Mesothelial cell of epicardium (in vitro differentiated cells): ENCODE results near the gene TRPM7. TPM values are rescaled to one million over a fixed set of nuclear protein-coding genes. Genes with fewer than 3 reads are reported as not detected.

Experiments
- DNase-seq, 2 experiments: peaks; one replicate each; pipeline ENCODE4 v3.0.0; 2021; ENCODE audit warnings: low spot score in 2 of 2; ENCODE audit not compliant: unreplicated experiment in 2 of 2
- H3K27ac Mint-ChIP-seq: 2 replicates; pipeline ENCODE4 v1.8.0; 2021; ENCODE audit warnings: mixed read lengths
- H3K27me3 Mint-ChIP-seq: 2 replicates; pipeline ENCODE4 v1.8.0; 2021; ENCODE audit warnings: low read depth, mixed read lengths
- H3K36me3 Mint-ChIP-seq: 2 replicates; pipeline ENCODE4 v1.8.0; 2021; ENCODE audit warnings: mixed read lengths
- H3K4me1 Mint-ChIP-seq: 2 replicates; pipeline ENCODE4 v1.8.0; 2021; ENCODE audit warnings: mixed read lengths
- H3K4me3 Mint-ChIP-seq: 2 replicates; pipeline ENCODE4 v1.8.0; 2021; ENCODE audit warnings: mild to moderate bottlenecking, moderate library complexity, mixed read lengths
- H3K9me3 Mint-ChIP-seq: 2 replicates; pipeline ENCODE4 v1.8.0; 2021; ENCODE audit warnings: mixed read lengths
- total RNA-seq: library from RNA; stranded (reverse); gene quantifications from 3 replicates; pipeline ENCODE4 v1.2.1, GENCODE V29; 2021
- TF ChIP-seq, protein P1 (sequence below): fragments of 200-600 bp; sonication (generic); IDR thresholded peaks from one replicate; pipeline ENCODE4 v1.5.0; 2021; ENCODE audit warnings: antibody characterized with exemption; ENCODE audit not compliant: unreplicated experiment

TRPM7 gene
- total RNA-seq, 1 donor from 2014 or later: 50.4 TPM

DNA sequence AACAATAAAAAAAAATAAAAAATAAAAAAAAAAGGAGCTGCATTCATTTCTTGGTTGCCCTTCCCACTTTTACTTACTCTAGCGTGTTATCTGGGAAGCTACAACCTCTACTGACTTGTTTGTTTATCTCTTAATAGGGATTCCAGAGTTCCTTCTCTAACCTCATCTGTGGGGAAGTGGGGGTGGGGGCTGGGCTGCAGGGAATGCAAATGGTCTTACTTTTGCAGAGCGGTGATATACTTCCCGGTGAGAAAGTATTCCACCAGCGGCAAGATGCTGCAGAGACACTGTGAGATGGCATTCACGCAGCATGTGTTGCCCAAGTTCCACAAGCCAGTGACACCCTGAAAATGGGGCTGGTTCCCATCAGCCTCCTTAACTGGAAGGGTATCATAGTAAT lies 142.2 kb downstream of the TRPM7 start:
- Mint-ChIP-seq H3K4me1 (peaks cover 21% of the 10 kb centered on the region), H3K4me3 (no peak overlapping the region), H3K27me3 (peaks cover 5% of the 10 kb centered on the region), H3K9me3 (no peaks in the 10 kb centered on the region), H3K27ac (no peak overlapping the region), H3K36me3 (no peaks in the 10 kb centered on the region)
- DNase-seq: no peak
- TF ChIP-seq, protein P1, sequence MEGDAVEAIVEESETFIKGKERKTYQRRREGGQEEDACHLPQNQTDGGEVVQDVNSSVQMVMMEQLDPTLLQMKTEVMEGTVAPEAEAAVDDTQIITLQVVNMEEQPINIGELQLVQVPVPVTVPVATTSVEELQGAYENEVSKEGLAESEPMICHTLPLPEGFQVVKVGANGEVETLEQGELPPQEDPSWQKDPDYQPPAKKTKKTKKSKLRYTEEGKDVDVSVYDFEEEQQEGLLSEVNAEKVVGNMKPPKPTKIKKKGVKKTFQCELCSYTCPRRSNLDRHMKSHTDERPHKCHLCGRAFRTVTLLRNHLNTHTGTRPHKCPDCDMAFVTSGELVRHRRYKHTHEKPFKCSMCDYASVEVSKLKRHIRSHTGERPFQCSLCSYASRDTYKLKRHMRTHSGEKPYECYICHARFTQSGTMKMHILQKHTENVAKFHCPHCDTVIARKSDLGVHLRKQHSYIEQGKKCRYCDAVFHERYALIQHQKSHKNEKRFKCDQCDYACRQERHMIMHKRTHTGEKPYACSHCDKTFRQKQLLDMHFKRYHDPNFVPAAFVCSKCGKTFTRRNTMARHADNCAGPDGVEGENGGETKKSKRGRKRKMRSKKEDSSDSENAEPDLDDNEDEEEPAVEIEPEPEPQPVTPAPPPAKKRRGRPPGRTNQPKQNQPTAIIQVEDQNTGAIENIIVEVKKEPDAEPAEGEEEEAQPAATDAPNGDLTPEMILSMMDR: no peak

DNA sequence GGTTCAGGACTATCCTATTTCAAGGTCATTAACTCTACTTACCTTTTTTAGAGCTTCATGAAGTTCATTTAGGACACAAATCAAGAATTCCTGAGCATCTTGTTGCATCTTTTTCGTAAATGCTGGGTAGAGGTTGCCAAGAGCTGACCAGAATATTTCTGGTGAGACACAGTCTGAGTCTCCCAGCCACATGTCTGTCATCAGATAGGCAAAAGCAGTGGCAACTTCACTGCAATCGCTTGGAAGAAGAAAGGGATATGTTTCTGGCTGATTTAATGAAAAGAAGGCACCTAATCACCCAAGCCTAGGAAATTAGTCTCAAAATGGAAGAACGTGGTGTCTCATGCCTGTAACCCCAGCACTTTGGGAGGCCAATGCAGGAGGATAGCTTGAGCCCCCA lies 143.0 kb downstream of the TRPM7 start:
- H3K4me3 Mint-ChIP-seq: no peak overlapping the region
- H3K9me3 Mint-ChIP-seq: no peaks in the 10 kb centered on the region
- DNase-seq: no peak
- TF ChIP-seq, protein P1: no peak
- no peaks in the 10 kb centered on the region for H3K36me3 Mint-ChIP-seq
- no peak overlapping the region for H3K27ac Mint-ChIP-seq
- H3K4me1 Mint-ChIP-seq: peaks cover 21% of the 10 kb centered on the region
- peaks cover 5% of the 10 kb centered on the region for H3K27me3 Mint-ChIP-seq

DNA sequence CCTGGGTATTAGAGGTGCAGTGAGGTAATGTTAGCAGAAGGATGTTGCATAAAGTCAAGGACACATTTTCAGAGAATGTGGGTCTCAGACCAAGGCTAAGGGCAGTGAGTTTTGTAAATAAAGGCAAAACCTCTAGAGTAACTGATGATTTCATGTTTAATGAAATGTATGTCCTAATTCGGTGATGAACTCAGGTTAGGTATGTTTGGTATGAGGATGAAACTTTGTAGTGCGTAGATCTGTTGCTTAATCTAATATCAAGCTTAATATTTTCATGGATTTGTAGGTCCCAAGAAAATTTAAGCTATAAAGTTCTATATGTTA lies 143.7 kb downstream of the TRPM7 start:
- no peaks in the 10 kb centered on the region for H3K36me3 Mint-ChIP-seq
- H3K27ac Mint-ChIP-seq: peak overlapping the region; percentile 26
- DNase-seq: no peak
- TF ChIP-seq, protein P1: no peak
- H3K4me3 Mint-ChIP-seq: no peak overlapping the region
- no peaks in the 10 kb centered on the region for H3K9me3 Mint-ChIP-seq
- H3K27me3 Mint-ChIP-seq: peaks cover 5% of the 10 kb centered on the region
- peaks cover 21% of the 10 kb centered on the region for H3K4me1 Mint-ChIP-seq

DNA sequence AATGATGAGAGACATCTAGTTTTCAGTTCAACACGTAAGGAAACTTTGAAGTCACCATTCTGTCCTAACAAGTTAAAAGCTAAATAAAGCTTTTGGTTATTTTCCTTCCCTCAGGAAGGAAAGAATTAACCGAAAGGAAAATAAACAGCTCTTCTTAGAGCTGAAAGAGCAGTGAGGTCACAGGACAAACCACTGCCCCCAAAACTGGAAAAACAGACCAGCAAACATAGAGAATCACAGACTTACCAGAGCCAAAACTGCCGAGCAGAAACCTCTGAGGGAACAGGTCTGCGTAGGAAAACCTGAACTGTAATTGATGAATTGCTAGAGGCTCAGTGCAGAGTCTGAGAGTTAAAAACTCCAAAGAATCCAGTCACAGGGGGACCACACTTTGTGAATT lies 154.8 kb downstream of the TRPM7 start:
- no peak overlapping the region for H3K4me3 Mint-ChIP-seq
- TF ChIP-seq, protein P1: no peak
- no peaks in the 10 kb centered on the region for H3K4me1 Mint-ChIP-seq
- H3K27me3 Mint-ChIP-seq: no peaks in the 10 kb centered on the region
- no peak overlapping the region for H3K27ac Mint-ChIP-seq
- DNase-seq: no peak
- peaks cover 6% of the 10 kb centered on the region for H3K9me3 Mint-ChIP-seq
- peaks cover 7% of the 10 kb centered on the region for H3K36me3 Mint-ChIP-seq

DNA sequence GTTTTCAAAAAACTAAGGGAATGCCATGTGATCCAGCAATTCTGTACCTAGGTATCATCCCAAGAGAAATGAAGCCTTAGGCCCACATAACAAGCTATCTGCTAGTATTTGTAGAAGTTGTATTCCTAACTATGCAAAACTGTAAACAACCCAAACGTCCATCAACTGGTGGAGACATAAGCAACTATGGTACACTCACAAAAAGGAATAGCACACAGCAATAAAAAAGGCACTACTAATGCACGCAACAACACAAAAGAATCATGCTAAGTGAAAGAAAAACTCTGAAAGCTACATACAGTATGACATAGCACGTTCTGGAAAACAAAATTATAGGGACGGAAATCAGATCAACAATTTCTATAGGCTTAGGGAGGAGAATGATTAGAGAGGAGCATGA lies 155.4 kb downstream of the TRPM7 start:
- Mint-ChIP-seq H3K27me3 (no peaks in the 10 kb centered on the region), H3K4me3 (no peak overlapping the region), H3K27ac (no peak overlapping the region), H3K9me3 (peaks cover 6% of the 10 kb centered on the region), H3K4me1 (no peaks in the 10 kb centered on the region), H3K36me3 (peaks cover 7% of the 10 kb centered on the region)
- TF ChIP-seq, protein P1: no peak
- DNase-seq: no peak

DNA sequence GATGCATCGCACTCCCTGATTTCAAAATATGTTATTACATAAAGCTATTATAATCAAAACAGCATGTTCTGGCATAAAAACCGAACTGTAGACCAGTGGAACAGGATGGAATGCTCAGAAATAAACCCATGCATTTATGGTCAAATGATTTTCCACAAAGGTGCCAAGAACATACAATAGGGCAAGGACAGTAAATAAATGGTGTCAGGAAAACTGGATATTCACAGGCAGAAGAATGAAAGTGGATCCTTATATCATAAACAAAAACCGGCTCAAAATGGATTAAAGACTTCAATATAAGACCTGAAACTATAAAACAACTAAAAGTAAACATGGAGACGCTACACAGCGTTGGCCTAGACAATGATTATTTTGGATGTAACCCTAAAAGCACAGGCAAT lies 162.7 kb downstream of the TRPM7 start:
- Mint-ChIP-seq H3K4me3 (no peak overlapping the region), H3K27ac (no peak overlapping the region), H3K27me3 (no peaks in the 10 kb centered on the region), H3K4me1 (no peaks in the 10 kb centered on the region), H3K9me3 (peaks cover 9% of the 10 kb centered on the region), H3K36me3 (peaks cover 2% of the 10 kb centered on the region)
- TF ChIP-seq, protein P1: no peak
- DNase-seq: no peak
